IMR-90 (cell line): ENCODE measurements around the gene PRSS12. TPM values are rescaled to one million over a fixed set of nuclear protein-coding genes. Genes with fewer than 3 reads are reported as not detected.

Experiments used
- ATAC-seq: fragments of 200-7000 bp; cut with Tn5 transposase; 2 replicates; pipeline ENCODE4 v1.9.1; 2020; ENCODE audit warnings: low read depth, mild to moderate bottlenecking, moderate library complexity
- BruUV-seq: library from RNA; stranded (reverse); fragments of 400-500 nt; replicated peaks from 2 replicates; lab custom pipeline; 2021; lab: Mats Ljungman, UMichigan
- CTCF ChIA-PET: fragments of 300-600 bp; formaldehyde crosslinking; extraction: SDS; loops from one replicate; lab custom pipeline; 2021; ENCODE audit warnings: antibody characterized with exemption; lab: Yijun Ruan, JAX
- POLR2A ChIA-PET: fragments of 300-600 bp; sonication (Branson Sonifier 250); formaldehyde crosslinking; loops from one replicate; lab custom pipeline; 2022; ENCODE audit warnings: antibody characterized with exemption; ENCODE audit not compliant: unreplicated experiment; lab: Charles Lee
- DNase-seq: peaks from one replicate; pipeline ENCODE4 v3.0.0; 2013
- H2AFZ ChIP-seq: replicated peaks from 2 replicates; pipeline ENCODE3; 2013; ENCODE audit warnings: low read length, mild to moderate bottlenecking; ENCODE audit not compliant: poor library complexity
- H2AK5ac ChIP-seq: 2 replicates; pipeline ENCODE4 v1.6.1; 2013; ENCODE audit warnings: low read depth, low read length, inconsistent platforms
- H2AK9ac ChIP-seq: replicated peaks from 2 replicates; pipeline ENCODE3; 2013; ENCODE audit warnings: mild to moderate bottlenecking, low read depth, low read length, moderate library complexity; ENCODE audit not compliant: poor library complexity
- H2BK120ac ChIP-seq: 2 replicates; pipeline ENCODE4 v1.6.1; 2013; ENCODE audit warnings: low read depth, low read length, inconsistent platforms
- H2BK15ac ChIP-seq: 3 replicates; pipeline ENCODE4 v1.6.1; 2013; ENCODE audit warnings: low read depth, low read length, inconsistent platforms
- H2BK20ac ChIP-seq: 2 replicates; pipeline ENCODE4 v1.6.1; 2013; ENCODE audit warnings: low read depth, mild to moderate bottlenecking, inconsistent platforms, low read length, moderate library complexity
- H2BK5ac ChIP-seq: 2 replicates; pipeline ENCODE4 v1.6.1; 2013; ENCODE audit warnings: mild to moderate bottlenecking, low read depth, low read length, inconsistent platforms; ENCODE audit not compliant: poor library complexity, severe bottlenecking
- H3K14ac ChIP-seq: replicated peaks from 2 replicates; pipeline ENCODE4 v1.6.1; 2013; ENCODE audit warnings: low read depth, low read length, inconsistent platforms
- H3K18ac ChIP-seq: 2 replicates; pipeline ENCODE4 v1.6.1; 2013; ENCODE audit warnings: low read depth, low read length, control low read depth
- H3K23ac ChIP-seq: 2 replicates; pipeline ENCODE4 v1.6.1; 2013; ENCODE audit warnings: low read depth, low read length, inconsistent platforms
- H3K27ac ChIP-seq: 2 replicates; pipeline ENCODE4 v1.5.1; 2013; ENCODE audit warnings: mild to moderate bottlenecking, control low read depth, low read length; ENCODE audit not compliant: insufficient read depth
- H3K27me3 ChIP-seq: 2 replicates; pipeline ENCODE4 v1.6.1; 2013; ENCODE audit warnings: low read length; ENCODE audit not compliant: control insufficient read depth, insufficient read depth
- H3K36me3 ChIP-seq: 2 replicates; pipeline ENCODE4 v1.6.1; 2013; ENCODE audit warnings: low read length, mixed read lengths; ENCODE audit not compliant: control insufficient read depth, insufficient read depth
- H3K4ac ChIP-seq: 2 replicates; pipeline ENCODE4 v1.6.1; 2013; ENCODE audit warnings: low read depth, low read length, inconsistent platforms
- H3K4me1 ChIP-seq: 2 replicates; pipeline ENCODE4 v1.6.1; 2013; ENCODE audit warnings: low read length, mixed read lengths; ENCODE audit not compliant: control insufficient read depth, insufficient read depth
- H3K4me2 ChIP-seq: 2 replicates; pipeline ENCODE4 v1.6.1; 2013; ENCODE audit warnings: low read depth, mild to moderate bottlenecking, control low read depth, low read length, moderate library complexity
- H3K4me3 ChIP-seq: 2 replicates; pipeline ENCODE4 v1.5.1; 2013; ENCODE audit warnings: low read depth, mild to moderate bottlenecking, control low read depth, low read length, moderate library complexity; ENCODE audit not compliant: insufficient read depth
- H3K56ac ChIP-seq: 2 replicates; pipeline ENCODE4 v1.6.1; 2013; ENCODE audit warnings: low read length, inconsistent platforms; ENCODE audit not compliant: insufficient read depth; ENCODE audit errors: extremely low read depth
- H3K79me1 ChIP-seq, 2 experiments: 2 replicates each; pipeline ENCODE4 v1.6.1; 2013; ENCODE audit warnings: low read length in 2 of 2, inconsistent platforms in 1 of 2, low read depth in 1 of 2
- H3K9ac ChIP-seq: 2 replicates; pipeline ENCODE4 v1.6.1; 2013; ENCODE audit warnings: low read depth, low read length, control low read depth
- H3K9me1 ChIP-seq: 2 replicates; pipeline ENCODE4 v1.6.1; 2013; ENCODE audit warnings: low read length, inconsistent platforms; ENCODE audit not compliant: insufficient read depth
- H3K9me3 ChIP-seq: 2 replicates; pipeline ENCODE4 v1.6.1; 2013; ENCODE audit warnings: low read length; ENCODE audit not compliant: control insufficient read depth, insufficient read depth
- H4K20me1 ChIP-seq: 2 replicates; pipeline ENCODE4 v1.6.1; 2013; ENCODE audit warnings: low read length, inconsistent platforms; ENCODE audit not compliant: insufficient read depth
- H4K5ac ChIP-seq: 2 replicates; pipeline ENCODE4 v1.6.1; 2013; ENCODE audit warnings: mild to moderate bottlenecking, low read depth, low read length, control low read depth
- H4K8ac ChIP-seq, 2 experiments: 2 replicates each; pipeline ENCODE4 v1.6.1; 2013; ENCODE audit warnings: low read depth in 2 of 2, low read length in 2 of 2, control low read depth in 1 of 2, inconsistent platforms in 1 of 2
- H4K91ac ChIP-seq: 2 replicates; pipeline ENCODE4 v1.6.1; 2013; ENCODE audit warnings: low read depth, low read length, inconsistent platforms; ENCODE audit not compliant: insufficient read depth
- BHLHE40 ChIP-seq: fragments of 150-350 bp; IDR thresholded peaks from 2 replicates; pipeline ENCODE4 v1.6.1; 2016; ENCODE audit warnings: mild to moderate bottlenecking, low read depth, low read length
- CEBPB ChIP-seq: IDR thresholded peaks from 2 replicates; pipeline ENCODE4 v1.6.1; 2012; ENCODE audit warnings: low read depth, low read length, improper control_type of control experiment
- CHD1 ChIP-seq: IDR thresholded peaks from 2 replicates; pipeline ENCODE4 v1.6.1; 2012; ENCODE audit warnings: low read depth, low read length, improper control_type of control experiment
- CTCF ChIP-seq: conservative IDR thresholded peaks from 2 replicates; pipeline ENCODE4 v1.5.1; 2012; ENCODE audit warnings: mild to moderate bottlenecking, low read depth, low read length, improper control_type of control experiment
- ELK1 ChIP-seq: fragments of 150-350 bp; IDR thresholded peaks from 2 replicates; pipeline ENCODE4 v1.6.1; 2016; ENCODE audit warnings: low read depth, mild to moderate bottlenecking, low read length, moderate library complexity, borderline replicate concordance
- FOS ChIP-seq: fragments of 150-350 bp; IDR thresholded peaks from 2 replicates; pipeline ENCODE4 v1.6.1; 2016; ENCODE audit warnings: low read depth, low read length
- MAFK ChIP-seq: IDR thresholded peaks from 2 replicates; pipeline ENCODE4 v1.6.1; 2012; ENCODE audit warnings: low read depth, low read length, improper control_type of control experiment
- MAZ ChIP-seq: IDR thresholded peaks from 2 replicates; pipeline ENCODE4 v1.6.1; 2012; ENCODE audit warnings: low read depth, mild to moderate bottlenecking, low read length, improper control_type of control experiment, moderate library complexity, borderline replicate concordance
- MXI1 ChIP-seq: IDR thresholded peaks from 2 replicates; pipeline ENCODE4 v1.6.1; 2012; ENCODE audit warnings: low read depth, mild to moderate bottlenecking, low read length, moderate library complexity, borderline replicate concordance
- NFE2L2 ChIP-seq: fragments of 150-350 bp; IDR thresholded peaks from 2 replicates; pipeline ENCODE4 v1.6.1; 2016; ENCODE audit warnings: low read depth, mild to moderate bottlenecking, low read length
- POLR2A ChIP-seq: IDR thresholded peaks from 2 replicates; pipeline ENCODE4 v1.6.1; 2012; ENCODE audit warnings: mild to moderate bottlenecking, low read depth, low read length
- RAD21 ChIP-seq: IDR thresholded peaks from 2 replicates; pipeline ENCODE4 v1.6.1; 2012; ENCODE audit warnings: low read length, improper control_type of control experiment
- RCOR1 ChIP-seq: IDR thresholded peaks from 2 replicates; pipeline ENCODE4 v1.6.1; 2012; ENCODE audit warnings: mild to moderate bottlenecking, low read length, improper control_type of control experiment; ENCODE audit not compliant: insufficient replicate concordance
- RFX5 ChIP-seq: IDR thresholded peaks from 2 replicates; pipeline ENCODE4 v1.8.0; 2012; ENCODE audit warnings: low read depth, mild to moderate bottlenecking, low read length, moderate library complexity
- SMC3 ChIP-seq: fragments of 150-350 bp; IDR thresholded peaks from 2 replicates; pipeline ENCODE4 v1.6.1; 2016; ENCODE audit warnings: low read depth, mild to moderate bottlenecking, antibody characterized with exemption, low read length, moderate library complexity
- USF2 ChIP-seq: fragments of 150-350 bp; IDR thresholded peaks from 2 replicates; pipeline ENCODE4 v1.6.1; 2017; ENCODE audit warnings: mild to moderate bottlenecking, antibody characterized with exemption, low read length, low read depth
- WGBS, 2 experiments: methylation state at CpG; one replicate each; pipeline versions ENCODE4 v1.1.5 to v1.1.7; 2013; ENCODE audit warnings: missing lambda C conversion rate in 2 of 2; ENCODE audit not compliant: insufficient read length in 1 of 2; ENCODE audit errors: extremely low coverage in 2 of 2; 5-methylcytosine and 5-hydroxymethylcytosine counted together
- dilution Hi-C: fragments of 300-500 bp; cut with HindIII; formaldehyde crosslinking; loops from one replicate; pipeline ENCODE4 v1.14.3; 2018; ENCODE audit warnings: low sequenced_read_pairs; ENCODE audit not compliant: unreplicated experiment
- in situ Hi-C: fragments of 300-500 bp; cut with MboI; formaldehyde crosslinking; loops from 3 replicates; pipeline ENCODE4 v1.14.3; 2019; ENCODE audit warnings: low sequenced_read_pairs, inconsistent platforms, mixed read lengths
- intact Hi-C: fragments of 100-400 bp; cut with micrococcal nuclease; formaldehyde crosslinking; loops from 2 replicates; pipeline ENCODE4 v1.10.0; 2022
- polyA plus RNA-seq, 3 experiments: library from polyadenylated mRNA; depleted of rRNA; stranded (reverse); fragments of >200 nt; gene quantifications; 2 replicates each; pipeline ENCODE4 v1.2.3, GENCODE V29; 2012; ENCODE audit warnings: low replicate concordance in 1 of 3
- total RNA-seq: library from RNA; depleted of rRNA; stranded (reverse); fragments of >200 nt; gene quantifications from 2 replicates; pipeline ENCODE4 v1.2.3, GENCODE V29; 2012

Gene PRSS12
- total and polyA plus RNA-seq, 2 of the 4 experiments (the other 2 are of a cell fraction): 51.1 to 71.5 TPM

GRCh38 chr4:118354913-118355312, 2.1 kb upstream of the PRSS12 start:
- H4K20me1 ChIP-seq: no peaks in the 10 kb centered on the region
- no peaks in the 10 kb centered on the region for H3K36me3 ChIP-seq
- in situ Hi-C loops (no loop called here), dilution Hi-C loops (no loop called here), intact Hi-C loops (loop anchor here (5.0 kb wide), 1 partner anchor 62 kb away; no protein-coding TSS in a partner anchor)
- H2BK5ac ChIP-seq: no peak overlapping the region
- H2BK20ac ChIP-seq: no peak overlapping the region
- ChIA-PET CTCF (no interaction called here), POLR2A (no interaction called here)
- DNase-seq: no peak
- no peak overlapping the region for H3K56ac ChIP-seq
- no CpG with 5 or more reads among the region's 2 CpGs for WGBS, 2 experiments
- H3K79me1 ChIP-seq: peaks cover 3 to 18% of the 10 kb centered on the region in 2 experiments; a peak in 3 of 4 replicates
- no peak overlapping the region for H3K27ac ChIP-seq
- no peak overlapping the region for H3K4me2 ChIP-seq
- no peak overlapping the region for H3K18ac ChIP-seq
- H3K9me1 ChIP-seq: no peaks in the 10 kb centered on the region
- no TSS peak for BruUV-seq
- TF ChIP-seq CTCF: no peak
- TF ChIP-seq SMC3: no peak
- no peak for TF ChIP-seq BHLHE40
- no peak for TF ChIP-seq MXI1
- no peak for TF ChIP-seq RCOR1
- TF ChIP-seq CEBPB: no peak
- no peak for TF ChIP-seq RFX5
- no peak for TF ChIP-seq MAFK
- TF ChIP-seq MAZ: no peak
- TF ChIP-seq NFE2L2: no peak
- no peak for TF ChIP-seq CHD1
- no peak for TF ChIP-seq FOS
- no peak for TF ChIP-seq ELK1
- TF ChIP-seq RAD21: no peak
- TF ChIP-seq USF2: no peak
- no peak for TF ChIP-seq POLR2A
- no peak overlapping the region for H3K4me3 ChIP-seq
- no peak overlapping the region for H2BK120ac ChIP-seq
- H3K27me3 ChIP-seq: no peaks in the 10 kb centered on the region
- no peak overlapping the region for H2AK9ac ChIP-seq
- H2AK5ac ChIP-seq: no peak overlapping the region
- no peak overlapping the region for H4K91ac ChIP-seq
- H3K4ac ChIP-seq: no peak overlapping the region
- H4K5ac ChIP-seq: no peak overlapping the region
- no peak overlapping the region for H4K8ac ChIP-seq
- H2AFZ ChIP-seq: no peak overlapping the region
- ATAC-seq: no peak
- no peak overlapping the region for H3K14ac ChIP-seq
- no peak overlapping the region for H3K23ac ChIP-seq
- no peak overlapping the region for H2BK15ac ChIP-seq
- H3K4me1 ChIP-seq: peaks cover 6% of the 10 kb centered on the region
- no peak overlapping the region for H3K9ac ChIP-seq
- H3K9me3 ChIP-seq: no peaks in the 10 kb centered on the region
